Endothelial cell of umbilical vein (primary cell): Measurements from ENCODE around the gene NSMCE3.

ENCODE experiments used
- EZH2 ChIP-seq: IDR thresholded peaks from 2 replicates; pipeline ENCODE4 v1.6.1; 2012; ENCODE audit warnings: borderline replicate concordance, low read depth, mild to moderate bottlenecking, moderate library complexity, low read length, inconsistent platforms; ENCODE audit not compliant: severe bottlenecking
- TF ChIP-seq, protein P1 (sequence below), 2 donors: IDR thresholded peaks; 1 replicate in 1 of 2; 2 replicates in 1 of 2; pipeline ENCODE4 v1.5.1; 2011; ENCODE audit warnings: low read length in 2 of 2, mild to moderate bottlenecking in 2 of 2, moderate library complexity in 2 of 2, control low read depth in 1 of 2, inconsistent platforms in 1 of 2, low read depth in 1 of 2; ENCODE audit not compliant: insufficient read depth in 1 of 2; ENCODE audit errors: extremely low read depth in 1 of 2

DNA sequence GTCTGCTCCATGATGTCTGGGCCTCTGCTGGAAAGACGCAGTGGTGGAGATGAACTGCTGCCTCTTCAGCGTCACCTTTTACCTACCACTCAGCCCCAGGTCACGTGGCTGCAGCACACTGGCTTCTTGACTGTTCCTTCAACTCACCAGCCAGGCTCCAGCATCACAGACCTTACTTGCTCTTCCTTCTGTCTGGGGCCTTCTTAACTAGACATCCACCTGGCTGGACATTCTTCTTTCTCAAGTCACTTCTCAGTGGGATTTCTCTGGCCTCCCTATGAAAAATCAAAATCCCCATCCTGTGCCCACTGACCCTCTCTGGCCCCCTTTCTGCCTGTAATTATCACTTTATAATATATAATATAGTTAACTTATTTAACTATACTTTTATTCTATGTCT is 29.7 kb upstream of the NSMCE3 start:
- TF ChIP-seq, protein P1, sequence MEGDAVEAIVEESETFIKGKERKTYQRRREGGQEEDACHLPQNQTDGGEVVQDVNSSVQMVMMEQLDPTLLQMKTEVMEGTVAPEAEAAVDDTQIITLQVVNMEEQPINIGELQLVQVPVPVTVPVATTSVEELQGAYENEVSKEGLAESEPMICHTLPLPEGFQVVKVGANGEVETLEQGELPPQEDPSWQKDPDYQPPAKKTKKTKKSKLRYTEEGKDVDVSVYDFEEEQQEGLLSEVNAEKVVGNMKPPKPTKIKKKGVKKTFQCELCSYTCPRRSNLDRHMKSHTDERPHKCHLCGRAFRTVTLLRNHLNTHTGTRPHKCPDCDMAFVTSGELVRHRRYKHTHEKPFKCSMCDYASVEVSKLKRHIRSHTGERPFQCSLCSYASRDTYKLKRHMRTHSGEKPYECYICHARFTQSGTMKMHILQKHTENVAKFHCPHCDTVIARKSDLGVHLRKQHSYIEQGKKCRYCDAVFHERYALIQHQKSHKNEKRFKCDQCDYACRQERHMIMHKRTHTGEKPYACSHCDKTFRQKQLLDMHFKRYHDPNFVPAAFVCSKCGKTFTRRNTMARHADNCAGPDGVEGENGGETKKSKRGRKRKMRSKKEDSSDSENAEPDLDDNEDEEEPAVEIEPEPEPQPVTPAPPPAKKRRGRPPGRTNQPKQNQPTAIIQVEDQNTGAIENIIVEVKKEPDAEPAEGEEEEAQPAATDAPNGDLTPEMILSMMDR (IDR thresholded peaks at IDR 0.05; ENCODE audit: extremely low read depth in 1 of 2, insufficient read depth in 1 of 2, low read depth in 1 of 2, low read length in 2 of 2) = no peak
- TF ChIP-seq EZH2 = no peak
